Activated CD4-positive, alpha-beta T cell treated with anti-CD3 and anti-CD28 coated beads, Interleukin-2, amount 50 U/mL, for 48 hours (primary cell): Measurements from ENCODE around the gene TBX18.

Experiments
- DNase-seq, 2 experiments: peaks; one replicate each; pipeline ENCODE4 v3.0.0-alpha.2; 2020

The TBX18 gene

DNA sequence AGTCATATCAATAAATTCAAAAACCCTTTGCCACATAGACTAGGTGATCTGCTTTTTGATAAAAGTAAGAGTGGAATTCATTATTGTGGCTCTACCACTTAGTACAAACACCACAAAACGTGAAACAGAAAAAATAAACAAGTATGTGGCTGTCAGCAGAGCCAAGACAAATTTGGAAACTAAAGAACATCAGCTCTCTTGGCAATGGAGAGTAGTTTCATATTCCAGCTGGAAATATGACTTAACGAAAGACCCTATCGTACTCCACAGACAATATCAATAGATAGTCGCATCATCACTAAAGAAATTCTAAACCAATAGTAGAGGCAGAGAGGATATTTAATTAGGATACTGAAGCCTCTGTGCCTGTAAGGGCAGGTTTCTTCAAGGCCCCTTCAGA lies 20.8 kb downstream of the TBX18 start:
- no peak for DNase-seq

GRCh38 chr6:84740385-84740784 lies 24.0 kb downstream of the TBX18 start:
- DNase-seq, result no peak

DNA sequence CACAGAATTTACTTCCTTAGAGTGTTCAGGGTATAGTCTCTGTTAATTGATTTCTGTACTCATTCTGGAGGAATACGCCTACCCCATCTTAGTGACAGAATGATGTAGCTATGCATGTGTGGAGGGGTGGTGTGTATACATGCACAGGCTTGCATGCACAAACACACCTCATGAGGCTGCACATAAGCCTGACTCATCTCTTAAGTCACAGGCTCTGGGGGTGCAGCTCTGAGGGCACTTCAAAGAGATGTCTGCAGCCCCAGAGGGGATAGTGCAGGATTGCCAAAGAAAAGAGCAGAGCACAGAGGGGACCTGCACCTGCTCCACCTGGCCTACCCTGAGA lies 24.6 kb downstream of the TBX18 start:
- DNase-seq, result no peak

- DNase-seq, result no peak
These were observed 25.2 kb downstream of the TBX18 start for GRCh38 chr6:84738996-84739865.

DNA sequence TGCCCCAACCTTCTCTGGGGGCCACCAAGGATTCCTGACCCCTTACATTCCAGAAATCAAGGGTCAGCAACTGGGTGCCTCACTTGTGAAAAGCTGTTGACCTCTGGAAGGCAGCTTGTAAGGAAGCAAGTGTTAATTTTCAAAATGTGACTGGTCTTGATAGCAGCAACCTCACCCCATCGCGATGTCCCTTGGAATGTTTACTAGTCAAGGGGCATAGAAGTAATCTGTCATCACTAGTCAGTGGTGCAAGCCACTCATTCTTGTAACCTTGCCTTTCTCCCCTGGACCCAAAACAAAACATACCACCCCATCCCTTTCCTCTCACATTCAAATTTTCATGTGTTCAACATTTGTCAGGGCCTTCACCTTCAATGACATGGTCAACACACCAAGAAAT lies 30.5 kb downstream of the TBX18 start:
- DNase-seq, result no peak

DNA sequence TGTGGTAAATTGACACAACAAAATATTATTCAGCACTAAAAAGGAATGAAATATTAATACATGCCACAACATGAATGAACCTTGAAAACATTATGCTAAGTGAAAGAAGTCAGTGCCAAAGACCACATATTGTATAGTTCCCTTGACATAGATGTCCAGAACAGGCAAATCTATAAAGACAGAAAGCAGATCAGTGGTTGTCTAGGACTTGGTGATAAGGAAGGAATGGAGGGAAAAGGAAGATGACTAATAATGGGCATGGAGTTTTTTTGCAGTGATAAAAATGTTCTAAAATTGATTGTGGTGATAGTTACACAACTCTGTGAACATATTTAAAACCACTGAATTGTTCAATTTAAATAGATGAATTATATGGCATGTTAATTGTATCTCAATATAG lies 32.5 kb downstream of the TBX18 start:
- DNase-seq, result no peak

GRCh38 chr6:84731401-84731800 lies 33.0 kb downstream of the TBX18 start:
- no peak for DNase-seq

- no peak for DNase-seq
These were observed 35.8 kb downstream of the TBX18 start for GRCh38 chr6:84728602-84729001.

DNA sequence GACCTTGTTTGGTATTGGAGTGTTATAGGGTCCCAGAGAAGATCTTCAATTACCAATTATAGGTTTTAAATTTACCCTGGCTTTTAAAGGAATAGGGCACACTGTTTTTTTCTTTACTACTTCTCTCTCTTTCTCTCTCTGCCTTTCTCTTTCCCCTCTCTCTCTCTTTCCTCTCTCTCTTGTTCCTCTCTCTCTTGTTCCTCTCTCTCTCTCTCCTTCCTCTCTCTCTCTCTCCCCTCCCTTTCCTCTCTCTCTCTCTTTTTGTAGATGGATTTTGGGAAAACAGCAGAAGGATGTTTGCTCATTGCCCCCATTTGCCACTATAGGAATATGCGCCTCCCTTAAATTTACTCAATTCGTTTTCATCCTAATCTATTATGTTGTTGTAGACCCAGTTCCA lies 45.2 kb downstream of the TBX18 start:
- no peak for DNase-seq

DNA sequence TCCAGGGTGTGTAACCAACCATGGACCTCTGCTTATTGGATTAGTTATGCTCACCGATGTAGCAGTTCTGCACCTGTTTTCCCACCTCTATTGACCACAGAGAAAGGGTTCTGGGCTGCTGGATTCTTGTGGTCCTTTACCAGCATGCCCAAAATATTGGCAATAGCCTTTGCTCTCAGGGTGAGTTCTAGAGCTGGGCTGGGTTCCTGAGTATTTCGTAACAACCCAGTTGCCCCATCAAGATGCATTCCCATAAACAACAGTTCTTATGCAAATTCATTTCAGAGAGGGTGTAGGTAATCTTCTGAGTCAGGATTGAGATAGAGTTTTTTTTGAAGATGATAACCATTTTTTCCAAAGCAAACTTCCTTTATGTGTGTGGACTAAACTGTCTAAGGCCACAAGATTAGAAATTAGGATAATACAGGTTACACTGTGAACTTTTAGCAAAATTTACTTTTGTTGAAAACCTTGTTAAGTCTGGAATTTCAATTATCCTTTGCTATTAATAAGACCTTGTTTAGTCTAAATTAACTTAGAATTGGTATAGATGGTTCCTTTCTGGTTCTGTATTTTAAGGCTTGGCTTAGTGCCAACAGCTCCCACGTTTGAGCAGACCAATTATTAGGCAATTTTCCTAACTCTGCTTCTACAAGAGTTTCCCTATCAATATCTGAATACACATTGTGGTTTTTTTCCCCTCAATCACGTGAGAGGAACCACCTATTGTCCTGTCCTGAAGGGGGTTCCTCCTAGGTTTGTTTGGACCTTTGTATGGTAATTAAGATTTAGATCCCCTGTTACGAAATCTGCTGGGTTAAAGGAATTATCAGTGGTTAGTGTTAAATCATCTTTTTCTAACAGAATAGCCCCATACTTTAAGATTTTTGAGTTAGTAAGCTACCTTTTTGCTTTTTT lies 46.1 kb downstream of the TBX18 start:
- DNase-seq, result no peak

- no peak for DNase-seq
These were observed 55.3 kb downstream of the TBX18 start for GRCh38 chr6:84709121-84709520.

GRCh38 chr6:84707171-84707570 lies 57.2 kb downstream of the TBX18 start:
- DNase-seq, result no peak

DNA sequence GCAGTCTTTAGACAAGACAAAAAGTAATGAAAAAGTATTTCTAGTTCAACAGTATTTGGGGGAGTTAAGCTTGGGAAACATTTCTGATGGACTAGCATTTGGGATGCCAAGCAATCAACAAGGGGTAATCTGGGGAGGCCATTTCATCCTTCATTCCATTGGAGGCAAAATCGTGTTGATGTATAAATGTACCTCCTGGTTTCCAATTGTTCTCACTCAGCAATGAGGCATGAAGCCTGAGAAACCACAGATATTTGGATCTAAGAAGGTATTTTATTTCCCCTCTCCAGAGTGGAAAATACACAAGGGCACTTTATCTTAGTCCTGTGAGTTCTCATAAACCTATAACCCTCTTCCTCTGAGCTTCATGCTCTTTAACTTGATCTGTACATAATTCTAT lies 68.2 kb downstream of the TBX18 start:
- no peak for DNase-seq

DNA sequence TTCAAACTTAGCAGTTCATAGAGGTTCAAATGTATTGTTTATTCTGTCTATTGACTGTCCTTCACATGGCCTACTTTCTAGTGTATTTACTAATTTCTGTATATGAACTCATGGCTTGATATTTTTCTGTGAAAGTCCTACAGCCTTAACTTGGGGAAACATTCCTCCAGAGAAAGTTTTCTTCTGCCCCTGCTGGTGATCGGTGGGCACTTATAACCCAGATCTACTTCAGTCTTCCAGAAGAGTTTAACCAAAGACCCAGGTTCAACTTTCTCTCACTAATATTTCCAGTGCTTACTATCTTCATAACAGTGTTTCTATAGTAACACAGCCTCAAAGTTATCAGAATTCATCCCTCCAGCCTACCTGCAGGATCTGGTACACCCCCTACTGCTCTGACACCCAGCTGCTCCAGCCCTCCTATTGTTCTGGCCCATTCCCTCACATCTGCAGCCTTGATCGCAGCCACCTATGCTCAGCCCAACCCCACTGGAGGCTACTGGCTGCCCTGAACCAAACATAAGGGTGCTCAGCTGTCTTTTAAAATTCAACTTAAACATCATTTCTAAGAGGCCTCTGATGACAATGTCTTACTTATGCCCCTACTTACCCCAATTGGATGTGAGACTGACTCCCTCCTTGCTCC lies 72.3 kb downstream of the TBX18 start:
- no peak for DNase-seq

DNA sequence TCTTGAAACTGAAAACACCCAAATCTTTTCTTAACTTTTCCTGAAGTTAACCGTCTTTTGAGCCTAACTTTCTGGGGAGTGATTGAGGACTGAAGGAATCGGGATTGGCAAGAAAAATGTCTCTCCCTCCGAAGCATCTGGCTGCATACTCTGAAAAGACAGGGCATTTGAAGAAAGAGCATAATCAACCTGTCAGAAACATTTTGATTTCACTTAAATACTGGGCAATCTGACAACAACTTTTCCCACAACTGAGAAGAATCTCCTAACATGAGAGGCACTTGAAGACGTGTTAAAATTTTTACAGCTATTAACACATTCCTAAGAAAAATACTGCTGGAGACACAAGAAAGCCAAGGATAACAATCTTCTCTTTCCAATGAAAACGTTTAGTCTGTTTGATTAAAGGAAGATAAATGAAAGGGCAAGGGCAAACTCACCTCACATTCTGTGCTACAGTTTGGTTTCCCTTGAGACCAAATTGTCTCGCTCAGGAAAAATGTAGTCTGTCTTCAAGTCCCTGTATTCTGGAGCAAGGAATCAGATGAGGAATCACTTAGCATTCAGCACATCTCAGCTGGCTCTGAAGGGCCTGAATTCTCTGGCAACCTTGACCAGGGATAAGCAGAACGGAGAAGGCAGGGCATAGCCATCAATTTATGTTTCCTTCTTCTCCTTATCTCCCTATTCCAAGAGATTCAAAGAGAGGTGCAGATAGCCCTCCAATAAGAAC lies 76.1 kb downstream of the TBX18 start:
- no peak for DNase-seq

DNA sequence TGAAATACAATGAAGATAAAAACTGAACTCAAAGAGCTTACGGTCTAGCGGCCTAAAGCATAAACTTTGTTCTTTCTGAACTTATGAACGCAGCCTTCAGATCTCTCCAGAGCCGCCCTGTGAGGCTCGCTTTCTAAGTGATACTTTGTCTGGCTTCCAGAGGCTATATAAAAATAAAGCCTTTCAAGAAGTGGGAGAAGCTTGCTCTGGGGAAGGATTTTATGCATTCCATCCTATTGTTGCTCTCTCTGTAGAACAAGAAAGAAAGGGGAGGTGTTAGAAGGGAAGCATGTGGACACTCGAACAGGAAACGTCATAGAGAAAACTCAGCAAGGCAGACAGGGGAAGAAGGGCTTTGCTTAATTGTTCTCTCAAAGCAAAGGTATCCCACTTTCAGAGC lies 77.0 kb downstream of the TBX18 start:
- DNase-seq, result no peak

GRCh38 chr6:84685983-84686584 lies 78.3 kb downstream of the TBX18 start:
- DNase-seq, result no peak

- no peak for DNase-seq
These were observed 82.6 kb downstream of the TBX18 start for GRCh38 chr6:84681693-84682326.

- no peak for DNase-seq
These were observed 88.7 kb downstream of the TBX18 start for GRCh38 chr6:84675651-84676050.

- no peak for DNase-seq
These were observed 90.0 kb downstream of the TBX18 start for GRCh38 chr6:84674395-84674794.

DNA sequence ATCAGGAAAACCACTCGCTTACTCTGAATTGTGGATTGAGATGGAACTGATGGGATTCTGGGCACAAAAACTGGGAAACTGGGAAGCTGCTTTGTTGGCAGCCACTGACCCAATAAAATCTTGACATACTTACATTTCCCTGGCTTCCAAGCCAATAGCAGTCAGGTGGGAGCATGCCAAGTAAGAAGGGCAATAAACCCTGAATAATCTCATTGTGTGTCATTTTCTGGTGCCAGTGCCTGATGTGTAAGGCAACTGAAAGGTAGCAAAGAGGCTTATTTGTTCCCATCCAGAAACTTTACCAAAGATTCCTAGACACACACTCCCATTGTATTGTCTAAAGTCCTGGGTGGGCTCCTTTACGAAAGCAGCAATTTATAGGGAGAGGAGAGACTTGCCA lies 93.2 kb downstream of the TBX18 start:
- no peak for DNase-seq

- no peak for DNase-seq
These were observed 94.5 kb downstream of the TBX18 start for GRCh38 chr6:84669945-84670344.
